HG02588 (cell line): ENCODE data around the gene RUFY2.

Experiments used
- ATAC-seq: cut with Tn5 transposase; IDR thresholded peaks from one replicate; pipeline ENCODE4 v1.9.1; 2021; ENCODE audit warnings: mild to moderate bottlenecking, moderate library complexity; ENCODE audit not compliant: unreplicated experiment

Gene RUFY2

GRCh38 chr10:68365611-68366010 is 41.5 kb downstream of the RUFY2 start:
- no peak for ATAC-seq

GRCh38 chr10:68364101-68364886 is 42.8 kb downstream of the RUFY2 start:
- ATAC-seq = no peak

GRCh38 chr10:68362590-68362989 is 44.5 kb downstream of the RUFY2 start:
- ATAC-seq = no peak

GRCh38 chr10:68359189-68359588 is 47.9 kb downstream of the RUFY2 start:
- ATAC-seq = no peak

- no peak for ATAC-seq
These were observed 53.5 kb downstream of the RUFY2 start for GRCh38 chr10:68353537-68353936.

- ATAC-seq = no peak
These were observed 58.8 kb downstream of the RUFY2 start for GRCh38 chr10:68348265-68348741.

GRCh38 chr10:68346774-68347173 is 60.3 kb downstream of the RUFY2 start:
- no peak for ATAC-seq

GRCh38 chr10:68345621-68346020 is 61.5 kb downstream of the RUFY2 start:
- ATAC-seq = no peak

GRCh38 chr10:68342909-68343516 is 64.1 kb downstream of the RUFY2 start:
- no peak for ATAC-seq

- no peak for ATAC-seq
These were observed 66.6 kb downstream of the RUFY2 start for GRCh38 chr10:68340358-68341080.

- no peak for ATAC-seq
These were observed 70.2 kb downstream of the RUFY2 start for GRCh38 chr10:68336754-68337351.

GRCh38 chr10:68334672-68335467 is 72.2 kb downstream of the RUFY2 start:
- no peak for ATAC-seq

GRCh38 chr10:68333440-68334431 is 73.3 kb downstream of the RUFY2 start:
- no peak for ATAC-seq

GRCh38 chr10:68333058-68333395 is 74.0 kb downstream of the RUFY2 start:
- no peak for ATAC-seq

GRCh38 chr10:68332259-68333057 is 74.6 kb downstream of the RUFY2 start, which contains the start of gene PBLD:
TSS of gene PBLD (minus strand) at chr10:68332928. CDS start at chr10:68306844, 26,084 bp downstream.
- ATAC-seq = peak; percentile 16

- peak; percentile 76 for ATAC-seq
These were observed 75.4 kb downstream of the RUFY2 start, which contains the start of gene HNRNPH3 for GRCh38 chr10:68331455-68332258. TSS of gene HNRNPH3 (plus strand) at chr10:68332064. CDS start at chr10:68337222, 5,158 bp downstream.

GRCh38 chr10:68330852-68331454 is 76.1 kb downstream of the RUFY2 start:
- ATAC-seq = no peak
